Muscle layer of colon (tissue), 2 donors: ENCODE data around the gene SPATA20.

Source experiments
- H3K27ac ChIP-seq: one replicate; pipeline ENCODE4 v1.7.0; 2013; ENCODE audit warnings: low read depth, mild to moderate bottlenecking, low read length, moderate library complexity
- H3K27me3 ChIP-seq, 2 donors: one replicate each; pipeline ENCODE4 v1.7.0; 2013; ENCODE audit warnings: low read length in 2 of 2, mild to moderate bottlenecking in 2 of 2; ENCODE audit not compliant: insufficient read depth in 2 of 2, control insufficient read depth in 1 of 2
- H3K36me3 ChIP-seq: one replicate; pipeline ENCODE4 v1.7.0; 2013; ENCODE audit warnings: mild to moderate bottlenecking, low read length; ENCODE audit not compliant: insufficient read depth
- H3K4me1 ChIP-seq: one replicate; pipeline ENCODE4 v1.7.0; 2013; ENCODE audit warnings: mild to moderate bottlenecking, low read length; ENCODE audit not compliant: insufficient read depth
- H3K4me3 ChIP-seq, 2 donors: one replicate each; pipeline ENCODE4 v1.7.0; 2013; ENCODE audit warnings: low read length in 2 of 2, low read depth in 1 of 2, mild to moderate bottlenecking in 1 of 2, moderate library complexity in 1 of 2
- H3K9ac ChIP-seq: one replicate; pipeline ENCODE4 v1.7.0; 2013; ENCODE audit warnings: low read length
- H3K9me3 ChIP-seq: one replicate; pipeline ENCODE4 v1.7.0; 2013; ENCODE audit warnings: mild to moderate bottlenecking, low read length
- donor health status: abdominal sarcoma.
- donor health status: Adenocarcinoma of cecum.

The SPATA20 gene

DNA sequence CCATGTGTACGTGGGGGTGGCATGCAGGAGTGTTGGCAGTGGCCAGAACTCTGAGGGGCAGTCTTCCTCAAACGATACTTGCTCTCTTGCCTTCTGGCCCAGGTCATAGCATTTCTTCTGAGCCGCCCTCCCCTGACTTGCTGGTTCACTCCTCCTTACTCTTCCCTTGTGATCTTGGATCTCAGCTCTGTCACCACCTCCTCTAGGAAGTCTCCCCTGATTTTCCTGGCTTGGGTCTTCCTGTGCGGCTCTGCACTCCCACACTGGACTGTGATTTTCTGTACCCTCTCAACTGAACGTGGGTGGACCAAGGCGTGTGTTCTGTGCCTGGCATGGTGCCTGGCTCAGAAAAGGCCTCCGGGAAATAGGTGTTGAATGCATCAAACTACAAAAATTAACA, 11.6 kb upstream of the SPATA20 start:
- Histone ChIP-seq H3K4me3 (no peak overlapping the region), H3K9me3 (no peaks in the 10 kb centered on the region), H3K27me3 (peaks cover 35 to 39% of the 10 kb centered on the region in 2 donors), H3K36me3 (no peaks in the 10 kb centered on the region), H3K27ac (no peak overlapping the region), H3K9ac (no peak overlapping the region), H3K4me1 (peaks cover 12% of the 10 kb centered on the region)

DNA sequence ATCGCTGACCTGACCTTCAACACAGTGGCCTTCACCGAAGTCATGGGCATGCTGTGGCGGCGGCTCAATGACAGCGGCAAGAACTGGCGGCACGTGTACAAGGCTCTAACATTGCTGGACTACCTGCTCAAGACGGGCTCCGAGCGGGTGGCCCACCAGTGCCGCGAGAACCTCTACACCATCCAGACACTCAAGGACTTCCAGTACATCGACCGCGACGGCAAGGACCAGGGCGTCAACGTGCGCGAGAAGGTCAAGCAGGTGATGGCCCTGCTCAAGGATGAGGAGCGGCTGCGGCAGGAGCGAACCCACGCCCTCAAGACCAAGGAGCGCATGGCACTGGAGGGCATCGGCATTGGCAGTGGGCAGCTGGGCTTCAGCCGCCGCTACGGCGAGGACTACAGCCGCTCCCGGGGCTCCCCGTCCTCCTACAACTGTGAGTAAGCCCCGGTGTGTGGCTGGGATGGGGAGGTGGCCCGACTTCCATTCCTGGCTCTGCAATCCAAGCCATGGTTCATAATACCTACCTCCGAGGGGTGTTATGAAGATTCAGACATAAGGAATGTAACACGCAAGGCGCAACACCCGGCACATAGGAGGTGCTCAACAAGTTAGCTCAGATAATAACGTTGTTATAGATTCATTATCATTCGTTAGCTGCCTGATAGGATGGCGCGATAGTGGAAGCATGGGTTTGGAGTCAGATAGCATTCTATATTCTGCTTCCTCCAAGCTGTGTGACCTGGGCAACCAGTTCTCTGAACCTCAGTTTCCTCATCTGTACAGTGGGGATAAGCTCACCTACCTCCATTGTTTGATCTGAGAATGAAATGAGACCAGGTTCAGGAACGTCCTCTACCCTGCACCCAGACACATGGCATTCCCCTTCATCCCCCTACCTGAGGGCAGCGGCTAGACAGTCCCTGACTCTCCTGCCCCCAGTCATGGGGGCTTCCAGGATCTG, 10.0 kb upstream of the SPATA20 start:
- Histone ChIP-seq H3K9me3 (no peaks in the 10 kb centered on the region), H3K27ac (no peak overlapping the region), H3K4me3 (no peak overlapping the region), H3K9ac (no peak overlapping the region), H3K36me3 (no peaks in the 10 kb centered on the region), H3K27me3 (peaks cover 22 to 32% of the 10 kb centered on the region in 2 donors), H3K4me1 (peaks cover 19% of the 10 kb centered on the region)

- H3K4me1 ChIP-seq, result peaks cover 27% of the 10 kb centered on the region
- no peak overlapping the region for H3K9ac ChIP-seq
- H3K27me3 ChIP-seq, result peaks cover 13 to 22% of the 10 kb centered on the region in 2 donors
- H3K27ac ChIP-seq, result no peak overlapping the region
- no peak overlapping the region for H3K4me3 ChIP-seq
- H3K36me3 ChIP-seq, result no peaks in the 10 kb centered on the region
- H3K9me3 ChIP-seq, result no peaks in the 10 kb centered on the region
Measured at GRCh38 chr17:50537721-50538548, 9.0 kb upstream of the SPATA20 start.

DNA sequence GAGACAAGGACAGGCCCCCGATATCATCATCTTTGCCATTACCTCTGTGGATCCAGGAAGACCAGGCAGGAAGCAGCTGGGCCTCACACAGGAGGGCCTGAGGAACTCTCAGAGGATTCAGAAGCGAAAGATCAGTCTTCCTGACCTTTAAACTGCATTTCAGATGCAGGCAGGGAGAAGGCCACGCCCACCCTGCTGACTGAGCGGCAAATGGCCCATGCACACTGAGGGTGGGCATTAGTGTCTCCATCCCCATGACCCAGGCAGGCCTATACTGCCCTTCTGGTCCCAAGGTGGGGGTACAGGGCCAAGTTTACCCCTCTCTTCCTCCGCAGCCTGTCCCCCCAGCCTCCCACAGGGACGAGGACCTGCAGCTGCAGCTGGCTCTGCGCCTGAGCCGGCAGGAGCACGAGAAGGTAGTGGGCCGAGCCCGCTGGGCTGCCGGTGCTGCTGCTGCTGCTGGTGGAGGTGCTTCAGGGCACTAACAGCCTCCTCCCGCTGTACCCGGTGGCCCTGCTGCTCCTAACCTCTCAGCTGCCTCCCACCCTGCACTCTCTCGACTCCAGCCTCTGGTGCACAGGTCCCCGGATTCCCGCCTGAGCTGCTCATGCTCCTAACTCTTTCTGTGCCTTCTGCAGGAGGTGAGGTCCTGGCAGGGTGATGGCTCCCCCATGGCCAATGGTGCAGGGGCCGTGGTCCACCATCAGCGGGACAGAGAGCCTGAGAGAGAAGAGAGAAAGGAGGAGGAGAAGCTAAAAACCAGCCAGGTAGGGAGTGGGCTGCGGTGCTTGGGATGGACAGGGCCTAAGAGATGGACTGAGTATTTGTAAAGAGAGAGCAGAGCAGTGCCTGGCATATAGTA, 8.2 kb upstream of the SPATA20 start:
- Histone ChIP-seq H3K27ac (no peak overlapping the region), H3K9ac (no peak overlapping the region), H3K9me3 (no peaks in the 10 kb centered on the region), H3K36me3 (no peaks in the 10 kb centered on the region), H3K4me3 (no peak overlapping the region), H3K4me1 (peaks cover 20% of the 10 kb centered on the region), H3K27me3 (peaks cover 4 to 14% of the 10 kb centered on the region in 2 donors)

DNA sequence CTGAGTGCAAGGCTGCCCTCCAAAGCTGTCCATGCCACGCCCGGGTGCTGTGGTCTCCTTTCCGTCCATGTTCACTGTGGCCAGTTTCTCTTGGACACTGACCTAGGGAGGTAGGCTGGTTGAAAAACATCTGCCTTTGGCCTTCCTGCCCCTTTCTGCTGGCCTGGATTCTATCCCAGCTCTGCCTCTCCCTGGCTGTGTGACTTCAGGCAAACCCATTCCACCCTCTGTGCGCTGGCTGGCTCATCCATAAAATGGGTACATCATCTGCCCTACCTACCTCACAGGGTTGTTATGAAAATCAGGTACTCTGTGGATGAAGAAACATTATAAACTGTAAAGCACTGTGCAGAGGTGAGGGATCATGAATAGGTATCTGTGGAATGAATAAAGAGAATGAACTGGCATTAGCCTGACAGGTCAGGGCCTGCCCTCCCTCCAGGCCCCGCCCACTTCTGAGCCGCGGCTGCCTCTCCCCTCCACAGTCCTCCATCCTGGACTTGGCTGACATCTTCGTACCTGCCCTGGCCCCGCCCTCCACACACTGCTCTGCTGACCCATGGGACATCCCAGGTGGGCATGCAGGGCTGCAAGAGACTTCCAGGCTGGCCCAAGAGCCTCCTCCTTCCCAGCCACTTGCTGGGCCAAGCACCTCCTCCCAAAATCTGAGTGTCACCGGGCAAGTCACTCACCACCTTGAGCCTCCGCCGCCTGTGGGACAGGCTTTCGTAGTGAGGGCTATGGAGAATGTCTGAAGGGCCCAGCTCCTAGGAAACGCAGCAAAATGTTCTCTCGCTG, 7.0 kb upstream of the SPATA20 start:
- H3K9ac ChIP-seq, result no peak overlapping the region
- no peaks in the 10 kb centered on the region for H3K36me3 ChIP-seq
- H3K27me3 ChIP-seq, result peaks cover 0 to 7% of the 10 kb centered on the region in 2 donors
- H3K4me3 ChIP-seq, result no peak overlapping the region
- H3K27ac ChIP-seq, result no peak overlapping the region
- no peaks in the 10 kb centered on the region for H3K9me3 ChIP-seq
- peaks cover 16% of the 10 kb centered on the region for H3K4me1 ChIP-seq

- H3K4me3 ChIP-seq, result peak overlapping the region in 1 of 2 donors; percentile 81
- no peaks in the 10 kb centered on the region for H3K27me3 ChIP-seq
- H3K9ac ChIP-seq, result peak overlapping the region; percentile 44
- H3K9me3 ChIP-seq, result no peaks in the 10 kb centered on the region
- H3K4me1 ChIP-seq, result peaks cover 16% of the 10 kb centered on the region
- no peak overlapping the region for H3K27ac ChIP-seq
- no peaks in the 10 kb centered on the region for H3K36me3 ChIP-seq
Measured at GRCh38 chr17:50540560-50541401, 6.2 kb upstream of the SPATA20 start.

- H3K4me3 ChIP-seq, result peak overlapping the region; percentile 53 to 81
- H3K27ac ChIP-seq, result peak overlapping the region; percentile 78
- H3K36me3 ChIP-seq, result no peaks in the 10 kb centered on the region
- H3K27me3 ChIP-seq, result no peaks in the 10 kb centered on the region
- peaks cover 16% of the 10 kb centered on the region for H3K4me1 ChIP-seq
- peak overlapping the region; percentile 44 for H3K9ac ChIP-seq
- no peaks in the 10 kb centered on the region for H3K9me3 ChIP-seq
Measured at GRCh38 chr17:50541402-50541715, 5.6 kb upstream of the SPATA20 start.

DNA sequence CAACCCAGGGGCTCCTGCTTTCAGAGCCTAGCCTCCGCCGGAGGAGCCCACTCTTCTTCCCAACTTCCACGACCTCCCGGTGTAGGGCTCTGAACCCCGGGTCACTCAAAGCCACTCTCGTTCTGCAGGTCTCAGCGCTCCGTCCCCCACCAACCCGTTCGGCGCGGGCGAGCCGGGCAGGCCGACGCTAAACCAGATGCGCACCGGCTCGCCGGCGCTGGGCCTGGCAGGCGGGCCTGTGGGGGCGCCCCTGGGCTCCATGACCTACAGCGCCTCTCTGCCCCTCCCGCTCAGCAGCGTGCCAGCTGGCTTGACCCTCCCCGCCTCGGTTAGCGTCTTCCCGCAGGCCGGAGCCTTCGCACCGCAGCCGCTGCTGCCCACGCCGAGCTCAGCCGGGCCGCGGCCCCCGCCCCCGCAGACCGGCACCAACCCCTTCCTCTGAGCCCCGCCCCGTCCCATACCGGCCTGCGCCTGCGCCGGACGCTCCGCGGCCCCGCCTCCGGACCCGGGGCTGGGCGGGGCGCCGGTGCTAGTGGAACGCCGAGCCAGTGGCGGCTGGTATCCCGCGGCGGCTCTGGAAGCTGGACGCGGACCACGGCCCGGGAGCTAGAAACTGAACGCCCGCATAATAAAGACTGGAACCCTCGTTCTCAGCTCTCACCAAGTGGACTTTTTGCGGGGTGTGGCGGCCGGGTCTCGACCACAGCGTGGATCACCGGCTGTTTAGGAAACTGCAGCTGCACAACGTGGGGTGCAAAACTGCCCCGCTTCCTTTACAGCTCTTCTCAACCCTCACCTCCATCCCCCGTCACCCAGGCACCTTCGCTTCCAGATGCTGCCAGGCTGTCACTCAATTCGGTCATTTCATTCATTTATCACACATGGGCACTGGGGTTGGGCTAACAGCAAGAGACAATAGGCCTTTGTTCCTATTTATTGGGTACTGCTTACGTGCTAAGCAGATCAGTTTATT, 5.0 kb upstream of the SPATA20 start:
- H3K27me3 ChIP-seq, result no peaks in the 10 kb centered on the region
- H3K9ac ChIP-seq, result peak overlapping the region; percentile 44
- peaks cover 21% of the 10 kb centered on the region for H3K4me1 ChIP-seq
- H3K27ac ChIP-seq, result peak overlapping the region; percentile 78
- no peaks in the 10 kb centered on the region for H3K36me3 ChIP-seq
- peak overlapping the region; percentile 53 to 81 for H3K4me3 ChIP-seq
- no peaks in the 10 kb centered on the region for H3K9me3 ChIP-seq
